CD4-positive, alpha-beta memory T cell (primary cell): ENCODE data around the gene STAP1. TPM values are rescaled to one million over a fixed set of nuclear protein-coding genes. Genes with fewer than 3 reads are reported as not detected.

Experiments used
- CTCF ChIA-PET: fragments of 350-600 bp; sonication (Branson Sonifier 250); formaldehyde crosslinking; loops from one replicate; lab custom pipeline; 2021; ENCODE audit warnings: inconsistent platforms; ENCODE audit not compliant: partially characterized antibody; lab: Charles Lee
- POLR2A ChIA-PET: fragments of 350-600 bp; sonication (Branson Sonifier 250); formaldehyde crosslinking; loops from one replicate; lab custom pipeline; 2021; ENCODE audit not compliant: partially characterized antibody; lab: Charles Lee
- DNase-seq, 5 donors: peaks; one replicate each; pipeline versions ENCODE4 v3.0.0 to v3.0.0-alpha.2; 2020 to 2022; ENCODE audit warnings: mixed read lengths in 1 of 5
- H3K27ac ChIP-seq: one replicate; pipeline ENCODE4 v1.7.0; 2013; ENCODE audit warnings: low read depth, low read length
- H3K27me3 ChIP-seq: 2 replicates; pipeline ENCODE4 v1.7.0; 2013; ENCODE audit warnings: mild to moderate bottlenecking, low read length, moderate library complexity; ENCODE audit not compliant: insufficient read depth
- H3K36me3 ChIP-seq: 2 replicates; pipeline ENCODE4 v1.7.0; 2013; ENCODE audit warnings: mild to moderate bottlenecking, low read length, moderate library complexity; ENCODE audit not compliant: insufficient read depth
- H3K4me1 ChIP-seq: 2 replicates; pipeline ENCODE4 v1.7.0; 2013; ENCODE audit warnings: mild to moderate bottlenecking, low read length, moderate library complexity; ENCODE audit not compliant: insufficient read depth
- H3K4me3 ChIP-seq, 2 donors: one replicate each; pipeline ENCODE4 v1.7.0; 2013; ENCODE audit warnings: low read length in 2 of 2, mild to moderate bottlenecking in 1 of 2
- H3K9me3 ChIP-seq, 2 donors: one replicate each; pipeline ENCODE4 v1.7.0; 2013; ENCODE audit warnings: low read length in 2 of 2, control low read depth in 1 of 2; ENCODE audit not compliant: control insufficient read depth in 1 of 2
- H3K27ac Mint-ChIP-seq, 7 donors: one replicate each; pipeline ENCODE4 v1.8.0; 2020 to 2021; ENCODE audit warnings: mixed read lengths in 7 of 7, mild to moderate bottlenecking in 6 of 7, inconsistent platforms in 3 of 7, moderate library complexity in 3 of 7
- H3K27me3 Mint-ChIP-seq, 2 donors: one replicate each; pipeline ENCODE4 v1.8.0; 2020 to 2021; ENCODE audit warnings: mixed read lengths in 2 of 2
- H3K36me3 Mint-ChIP-seq, 2 donors: one replicate each; pipeline ENCODE4 v1.8.0; 2020 to 2021; ENCODE audit warnings: mixed read lengths in 2 of 2, inconsistent platforms in 1 of 2, mild to moderate bottlenecking in 1 of 2
- H3K4me1 Mint-ChIP-seq, 4 donors: one replicate each; pipeline ENCODE4 v1.8.0; 2020 to 2021; ENCODE audit warnings: mixed read lengths in 4 of 4, mild to moderate bottlenecking in 1 of 4
- H3K4me3 Mint-ChIP-seq, 8 donors: one replicate each; pipeline ENCODE4 v1.8.0; 2020 to 2021; ENCODE audit warnings: mixed read lengths in 8 of 8, mild to moderate bottlenecking in 7 of 8, moderate library complexity in 6 of 8, inconsistent platforms in 3 of 8
- H3K9me3 Mint-ChIP-seq, 8 donors: one replicate each; pipeline ENCODE4 v1.8.0; 2020 to 2021; ENCODE audit warnings: mixed read lengths in 8 of 8, mild to moderate bottlenecking in 5 of 8, inconsistent platforms in 3 of 8, moderate library complexity in 1 of 8
- intact Hi-C: fragments of 100-400 bp; cut with micrococcal nuclease; formaldehyde crosslinking; loops from one replicate; pipeline ENCODE4 v1.15.1; 2023
- polyA plus RNA-seq, 2 donors: library from polyadenylated mRNA; unstranded; fragments of 300-500 nt; fragmentation: Illumina TruSeq; gene quantifications; one replicate each; pipeline ENCODE4 v1.2.3, GENCODE V29; 2021
- total RNA-seq, 2 experiments: library from RNA; stranded (reverse); gene quantifications; one replicate each; pipeline ENCODE4 v1.2.3, GENCODE V29; 2021

Gene STAP1
- total and polyA plus RNA-seq, 4 experiments from 2014 or later: 2.8 to 3.9 (median 3.7) TPM

DNA sequence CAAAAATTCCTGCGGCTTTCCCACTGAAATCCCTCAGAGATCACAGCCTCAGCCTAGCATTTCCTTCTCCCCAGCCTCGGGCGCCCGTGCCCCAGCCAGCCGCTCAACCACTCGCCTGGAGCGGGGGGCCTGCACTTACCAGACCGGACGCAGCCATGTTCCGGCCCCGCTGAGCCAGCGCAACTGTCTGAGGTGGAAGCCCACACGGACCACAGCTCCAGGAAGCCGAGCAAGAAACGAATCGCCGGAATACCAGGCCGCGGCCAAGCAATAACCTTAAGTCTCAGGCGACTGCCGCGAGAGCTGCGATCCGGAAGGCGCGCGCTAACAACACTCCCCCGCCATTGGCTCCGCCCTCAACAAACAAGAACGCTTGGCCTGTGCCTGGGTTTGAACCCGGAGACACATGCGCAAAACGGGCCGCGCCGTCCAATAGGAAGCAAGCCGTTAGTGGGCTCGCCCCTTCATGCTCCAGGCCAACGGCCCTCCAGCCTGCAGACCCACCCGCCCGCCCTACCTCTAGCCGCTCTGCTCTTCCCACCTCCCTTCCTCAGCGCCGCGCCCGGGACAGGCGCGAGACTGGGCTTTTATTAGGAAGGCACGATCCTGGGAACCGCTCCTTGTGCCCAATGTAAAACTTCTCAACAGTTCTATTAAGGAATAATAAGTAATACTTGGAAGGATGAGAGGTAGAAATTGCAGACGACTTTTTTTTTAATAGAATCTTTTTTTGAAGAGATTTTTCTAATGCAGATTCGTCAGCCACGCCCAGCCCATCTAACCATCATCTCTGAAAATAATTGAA lies 13.1 kb upstream of the STAP1 start, which contains the start of gene CENPC:
Gene CENPC (minus strand): TSS at position 305 of the 805 bp plus-strand sequence. CDS start 148 bp downstream, at position 157.
- POLR2A ChIA-PET: interaction anchor here (1.0 to 3.9 kb wide), 7 partner anchors 9 to 201 kb away, joined by 3 to 13 read pairs (median 4); partner anchors contain the start of gene UBA6
- peaks cover 24 to 42% (median 35%) of the 10 kb centered on the region in 4 donors for H3K4me1 Mint-ChIP-seq

DNA sequence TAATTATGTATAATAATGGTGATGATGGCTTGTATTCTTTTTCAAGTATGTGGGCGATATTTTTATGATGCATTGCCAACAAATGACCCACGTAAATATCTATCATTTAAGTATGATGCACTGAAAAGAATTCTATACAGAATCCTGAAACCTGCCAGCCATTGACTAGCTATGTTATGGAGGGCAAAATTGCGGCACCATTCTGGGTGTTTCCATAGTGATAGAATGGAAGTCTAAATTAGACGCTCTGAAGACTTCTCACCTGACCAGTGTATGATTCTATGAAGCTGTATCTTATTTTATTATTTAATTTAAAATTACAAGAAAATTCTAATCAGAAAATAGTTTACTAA lies 12.5 kb upstream of the STAP1 start:
- intact Hi-C loops: no loop called here
- Histone ChIP-seq H3K27ac (peak overlapping the region; percentile 95), H3K4me1 (peaks cover 29% of the 10 kb centered on the region), H3K36me3 (no peaks in the 10 kb centered on the region), H3K9me3 (no peaks in the 10 kb centered on the region), H3K27me3 (no peaks in the 10 kb centered on the region), H3K4me3 (peak overlapping the region in 1 of 2 donors; percentile 82)
- Mint-ChIP-seq H3K9me3 (no peaks in the 10 kb centered on the region), H3K36me3 (peaks cover 0 to 32% of the 10 kb centered on the region in 2 donors), H3K4me1 (peaks cover 23 to 42% (median 35%) of the 10 kb centered on the region in 4 donors), H3K27me3 (no peaks in the 10 kb centered on the region), H3K4me3 (peak overlapping the region; percentile 54 to 99 (median 99)), H3K27ac (peak overlapping the region in 5 of 7 donors; percentile 99 to 100 (median 100))
- ChIA-PET POLR2A (interaction anchor here (1.4 to 3.9 kb wide), 3 partner anchors 10 to 156 kb away, joined by 4 to 13 read pairs (median 6); partner anchors contain the start of gene UBA6), CTCF (interaction anchor here (0.5 to 1.8 kb wide), 3 partner anchors 148 to 367 kb away, joined by 3 to 9 read pairs (median 3); partner anchors contain the start of gene UBA6)
- DNase-seq: peak in 1 of 5 donors; percentile 10

More for the DNA sequence above, 13.1 kb upstream of the STAP1 start, which contains the start of gene CENPC:
- Mint-ChIP-seq H3K27ac (peak within 1 kb of the TSS; percentile 99 to 100 (median 100)), H3K27me3 (no peaks in the 10 kb centered on the region), H3K9me3 (no peaks in the 10 kb centered on the region), H3K36me3 (peaks cover 0 to 33% of the 10 kb centered on the region in 2 donors), H3K4me3 (peak within 1 kb of the TSS; percentile 97 to 99 (median 99))
- Histone ChIP-seq H3K4me3 (peak within 1 kb of the TSS; percentile 82 to 85), H3K27ac (peak within 1 kb of the TSS; percentile 95), H3K27me3 (no peaks in the 10 kb centered on the region), H3K4me1 (peaks cover 29% of the 10 kb centered on the region), H3K9me3 (no peaks in the 10 kb centered on the region), H3K36me3 (no peaks in the 10 kb centered on the region)
- CTCF ChIA-PET: interaction anchor here (0.5 to 1.8 kb wide), 5 partner anchors 9 to 202 kb away, joined by 3 to 9 read pairs (median 3); partner anchors contain the start of gene UBA6
- peak; percentile 86 to 94 (median 90) for DNase-seq
- intact Hi-C loops: loop anchor here (1.0 to 2.0 kb wide), 5 partner anchors 19 to 805 kb away; partner anchors contain the start of genes UBA6 and YTHDC1

DNA sequence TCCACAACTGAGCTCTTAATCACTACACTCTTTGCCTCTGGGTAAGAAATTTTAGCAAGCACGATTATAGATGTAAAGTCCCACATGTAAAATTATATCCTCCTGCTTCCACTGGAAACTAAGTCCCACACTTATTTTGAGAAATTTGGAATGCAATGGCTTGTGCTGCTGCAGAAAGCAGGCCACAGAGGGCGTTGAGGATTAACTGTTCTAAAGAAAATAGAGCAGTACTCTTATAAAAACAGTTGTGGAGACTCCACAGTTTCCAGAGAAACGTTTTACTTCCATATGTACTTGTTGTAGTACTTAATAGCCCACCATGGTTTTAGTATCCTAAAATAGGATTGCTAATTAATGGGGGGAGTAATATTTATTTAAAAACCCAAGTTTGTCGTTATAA lies 11.6 kb upstream of the STAP1 start:
- H3K9me3 Mint-ChIP-seq: no peaks in the 10 kb centered on the region
- POLR2A ChIA-PET: interaction anchor here (1.4 kb wide), 1 partner anchor 155 kb away, joined by 6 read pairs; the partner anchor contains the start of gene UBA6
- intact Hi-C loops: no loop called here

DNA sequence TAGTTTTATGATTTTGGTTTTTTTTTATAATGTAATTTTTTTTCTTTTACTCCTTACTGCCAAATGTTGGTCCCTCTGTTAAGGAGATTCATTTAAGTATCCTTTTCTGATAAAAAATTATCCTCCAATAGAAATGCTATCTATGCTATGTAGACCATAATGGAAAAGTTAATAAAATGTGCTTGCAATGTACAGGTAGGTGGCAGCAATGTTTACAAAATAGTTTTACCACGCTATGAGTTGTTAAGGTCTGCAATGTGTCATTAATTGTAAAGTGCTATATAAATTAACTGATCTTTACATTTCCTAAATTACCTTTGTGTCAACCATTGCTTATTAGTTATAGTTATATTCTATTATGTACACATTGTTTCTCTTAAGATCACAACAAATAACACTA lies 9.4 kb upstream of the STAP1 start:
- POLR2A ChIA-PET: no interaction called here
- Histone ChIP-seq H3K4me3 (no peak overlapping the region), H3K27me3 (no peaks in the 10 kb centered on the region), H3K9me3 (no peaks in the 10 kb centered on the region), H3K36me3 (no peaks in the 10 kb centered on the region), H3K27ac (no peak overlapping the region), H3K4me1 (peaks cover 1% of the 10 kb centered on the region)
- CTCF ChIA-PET: interaction anchor here (0.8 to 2.2 kb wide), 7 partner anchors 12 to 628 kb away, joined by 3 to 19 read pairs (median 4); no protein-coding TSS in a partner anchor
- Mint-ChIP-seq H3K4me1 (peaks cover 4 to 14% (median 10%) of the 10 kb centered on the region in 4 donors), H3K9me3 (no peaks in the 10 kb centered on the region), H3K36me3 (peaks cover 0 to 10% of the 10 kb centered on the region in 2 donors), H3K4me3 (no peak overlapping the region), H3K27me3 (no peaks in the 10 kb centered on the region), H3K27ac (peak overlapping the region in 1 of 7 donors; percentile 33)
- intact Hi-C loops: loop anchor here (1.0 kb wide), 3 partner anchors 76 to 361 kb away; no protein-coding TSS in a partner anchor
- peak in 4 of 5 donors; percentile 40 to 47 (median 42) for DNase-seq

More for the DNA sequence above, 11.6 kb upstream of the STAP1 start:
- Mint-ChIP-seq H3K27me3 (no peaks in the 10 kb centered on the region), H3K4me1 (peaks cover 18 to 35% (median 29%) of the 10 kb centered on the region in 4 donors), H3K27ac (peak overlapping the region in 3 of 7 donors; percentile 25 to 49 (median 47)), H3K4me3 (peak overlapping the region in 2 of 8 donors; percentile 21 to 41), H3K36me3 (peaks cover 0 to 26% of the 10 kb centered on the region in 2 donors)
- Histone ChIP-seq H3K36me3 (no peaks in the 10 kb centered on the region), H3K27ac (no peak overlapping the region), H3K27me3 (no peaks in the 10 kb centered on the region), H3K9me3 (no peaks in the 10 kb centered on the region), H3K4me1 (peaks cover 22% of the 10 kb centered on the region), H3K4me3 (no peak overlapping the region)
- CTCF ChIA-PET: interaction anchor here (0.6 to 1.8 kb wide), 3 partner anchors 129 to 366 kb away, joined by 3 to 9 read pairs (median 3); partner anchors contain the start of gene UBA6
- no peak for DNase-seq

DNA sequence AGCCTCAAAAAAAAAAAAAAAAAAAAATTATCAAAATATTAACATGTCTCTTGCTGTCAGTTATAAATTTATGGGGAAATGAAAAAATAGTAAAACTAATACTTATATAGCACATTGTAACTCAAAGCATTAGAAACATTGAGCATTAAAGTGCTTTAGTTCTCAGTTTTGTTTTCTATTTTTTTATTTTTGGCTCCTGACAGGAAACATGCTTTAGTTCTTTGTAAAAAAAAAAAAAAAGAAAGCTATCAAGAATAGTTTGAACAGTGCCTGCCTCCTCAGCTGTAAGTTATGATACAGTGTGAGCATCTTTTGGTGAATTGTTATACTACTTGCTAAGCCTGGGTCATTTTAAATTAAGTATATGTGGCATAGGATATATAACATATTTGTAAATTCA lies 8.1 kb upstream of the STAP1 start:
- ChIA-PET POLR2A (no interaction called here), CTCF (interaction anchor here (0.6 to 2.2 kb wide), 9 partner anchors 11 to 754 kb away, joined by 3 to 19 read pairs (median 4); no protein-coding TSS in a partner anchor)
- no peak overlapping the region for H3K4me3 Mint-ChIP-seq
- Histone ChIP-seq H3K27me3 (no peaks in the 10 kb centered on the region), H3K4me3 (no peak overlapping the region), H3K4me1 (no peaks in the 10 kb centered on the region), H3K36me3 (no peaks in the 10 kb centered on the region), H3K9me3 (no peaks in the 10 kb centered on the region), H3K27ac (no peak overlapping the region)
- H3K27ac Mint-ChIP-seq: no peak overlapping the region
- intact Hi-C loops: no loop called here
- DNase-seq: no peak
- H3K4me1 Mint-ChIP-seq: peaks cover 0 to 5% (median 3%) of the 10 kb centered on the region in 4 donors
- peaks cover 0 to under 1% of the 10 kb centered on the region in 2 donors for H3K36me3 Mint-ChIP-seq
- H3K27me3 Mint-ChIP-seq: no peaks in the 10 kb centered on the region
- H3K9me3 Mint-ChIP-seq: no peaks in the 10 kb centered on the region

DNA sequence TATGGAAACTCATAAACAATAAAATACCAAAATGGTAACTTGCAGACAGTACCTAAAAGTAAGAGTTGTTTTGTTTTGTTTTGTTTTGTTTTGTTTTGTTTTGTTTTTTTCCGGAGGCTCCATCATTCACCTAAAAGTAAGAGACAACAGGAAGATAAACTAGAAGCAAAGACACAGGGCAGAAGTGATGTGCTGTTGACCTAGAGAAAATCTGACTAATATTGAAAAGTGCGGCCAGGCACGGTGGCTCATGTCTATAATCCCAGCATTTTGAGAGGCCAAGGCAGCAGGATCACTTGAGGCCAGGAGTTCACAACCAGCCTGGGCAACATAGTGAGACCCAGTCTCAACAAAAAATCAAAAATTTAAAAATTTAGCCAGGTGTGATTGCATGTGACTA lies 7.7 kb upstream of the STAP1 start:
- Histone ChIP-seq H3K27ac (no peak overlapping the region), H3K4me1 (no peaks in the 10 kb centered on the region), H3K4me3 (no peak overlapping the region), H3K9me3 (no peaks in the 10 kb centered on the region), H3K27me3 (no peaks in the 10 kb centered on the region), H3K36me3 (no peaks in the 10 kb centered on the region)
- H3K27me3 Mint-ChIP-seq: no peaks in the 10 kb centered on the region
- no peak overlapping the region for H3K27ac Mint-ChIP-seq
- H3K36me3 Mint-ChIP-seq: no peaks in the 10 kb centered on the region
- ChIA-PET CTCF (interaction anchor here (0.6 to 2.2 kb wide), 7 partner anchors 10 to 754 kb away, joined by 3 to 19 read pairs (median 4); no protein-coding TSS in a partner anchor), POLR2A (no interaction called here)
- no peaks in the 10 kb centered on the region for H3K9me3 Mint-ChIP-seq
- H3K4me1 Mint-ChIP-seq: peaks cover 0 to 4% (median 2%) of the 10 kb centered on the region in 4 donors
- DNase-seq: no peak
- intact Hi-C loops: no loop called here
- H3K4me3 Mint-ChIP-seq: no peak overlapping the region
